ENCODE data around the gene MKNK1.

- TF ChIP-seq TAF1 (IDR thresholded peaks at IDR 0.05; ENCODE audit: low read depth, low read length): no peak
- TF ChIP-seq POLR2A (IDR thresholded peaks at IDR 0.05; ENCODE audit: low read depth, low read length): no peak
Observed at GRCh38 chr1:46532095-46532494, 72.0 kb downstream of the MKNK1 start.
